Upper lobe of left lung (tissue), 6 donors: ENCODE results near the gene RASAL1. TPM values are rescaled to one million over a fixed set of nuclear protein-coding genes. Genes with fewer than 3 reads are reported as not detected.

ENCODE experiments used
- ATAC-seq, 2 donors: fragments of 200-7000 bp; cut with Tn5 transposase; one replicate each; pipeline ENCODE4 v1.9.1; 2022; ENCODE audit warnings: mild to moderate bottlenecking in 2 of 2, moderate library complexity in 2 of 2; ENCODE audit not compliant: low FRiP score in 2 of 2
- DNase-seq, 2 donors: peaks; one replicate each; pipeline ENCODE4 v3.0.0-alpha.2; 2019 to 2020
- H3K27ac ChIP-seq, 4 donors: fragments of 200-600 bp; sonication (generic); one replicate each; pipeline ENCODE4 v1.5.1; 2016 to 2019
- H3K27me3 ChIP-seq, 4 donors: fragments of 200-600 bp; sonication (generic); one replicate each; pipeline ENCODE4 v1.5.1; 2017 to 2019
- H3K36me3 ChIP-seq, 4 donors: fragments of 200-600 bp; sonication (generic); one replicate each; pipeline ENCODE4 v1.5.1; 2016 to 2019
- H3K4me1 ChIP-seq, 4 donors: fragments of 200-600 bp; sonication (generic); one replicate each; pipeline ENCODE4 v1.5.1; 2018 to 2019
- H3K4me3 ChIP-seq, 4 donors: fragments of 200-600 bp; sonication (generic); one replicate each; pipeline ENCODE4 v1.5.1; 2017 to 2019; ENCODE audit warnings: mild to moderate bottlenecking in 2 of 4, moderate library complexity in 1 of 4
- H3K9me3 ChIP-seq, 4 donors: fragments of 200-600 bp; sonication (generic); one replicate each; pipeline ENCODE4 v1.5.1; 2018 to 2019
- EP300 ChIP-seq, 4 donors: sonication (generic); formaldehyde crosslinking; IDR thresholded peaks; one replicate each; pipeline ENCODE4 v1.5.1; 2017; ENCODE audit warnings: antibody characterized with exemption in 4 of 4, control low read depth in 2 of 4
- POLR2A ChIP-seq, 4 donors: fragments of 450-650 bp; IDR thresholded peaks; one replicate each; pipeline ENCODE4 v1.5.1; 2016 to 2017; ENCODE audit warnings: antibody characterized with exemption in 4 of 4, mild to moderate bottlenecking in 2 of 4
- POLR2AphosphoS5 ChIP-seq, 2 donors: sonication (generic); formaldehyde crosslinking; IDR thresholded peaks; one replicate each; pipeline ENCODE4 v1.5.1; 2017; ENCODE audit warnings: antibody characterized with exemption in 2 of 2
- WGBS, 2 donors: methylation state at CpG; one replicate each; pipeline ENCODE4 v1.1.5; 2017 to 2018; 5-methylcytosine and 5-hydroxymethylcytosine counted together
- total RNA-seq, 6 donors: library from RNA; depleted of rRNA in 4 of 6; stranded (reverse); fragments of >200 nt in 4 of 6; gene quantifications; one replicate each; pipeline versions ENCODE4 v1.1.0 to v1.2.1, GENCODE V29; 2016 to 2021
- TF ChIP-seq, protein P1 (sequence below), 6 experiments: fragments of 450-650 bp in 4 of 6; fragments of 200-600 bp in 2 of 6; sonication (generic) in 2 of 6; IDR thresholded peaks; one replicate each; pipeline ENCODE4 v1.5.1; 2016 to 2019; ENCODE audit warnings: antibody characterized with exemption in 6 of 6
- donor health status: DM: no; HTN: no; CAD: no; lungs with moderate emphysema.
- donor health status: DM: no; HTN: yes; CAD: no; lungs with severe emphysema.

Gene RASAL1
- total RNA-seq, 6 donors from 2014 or later: 0.27 to 4.2 (median 0.60) TPM; not detected in 3

DNA sequence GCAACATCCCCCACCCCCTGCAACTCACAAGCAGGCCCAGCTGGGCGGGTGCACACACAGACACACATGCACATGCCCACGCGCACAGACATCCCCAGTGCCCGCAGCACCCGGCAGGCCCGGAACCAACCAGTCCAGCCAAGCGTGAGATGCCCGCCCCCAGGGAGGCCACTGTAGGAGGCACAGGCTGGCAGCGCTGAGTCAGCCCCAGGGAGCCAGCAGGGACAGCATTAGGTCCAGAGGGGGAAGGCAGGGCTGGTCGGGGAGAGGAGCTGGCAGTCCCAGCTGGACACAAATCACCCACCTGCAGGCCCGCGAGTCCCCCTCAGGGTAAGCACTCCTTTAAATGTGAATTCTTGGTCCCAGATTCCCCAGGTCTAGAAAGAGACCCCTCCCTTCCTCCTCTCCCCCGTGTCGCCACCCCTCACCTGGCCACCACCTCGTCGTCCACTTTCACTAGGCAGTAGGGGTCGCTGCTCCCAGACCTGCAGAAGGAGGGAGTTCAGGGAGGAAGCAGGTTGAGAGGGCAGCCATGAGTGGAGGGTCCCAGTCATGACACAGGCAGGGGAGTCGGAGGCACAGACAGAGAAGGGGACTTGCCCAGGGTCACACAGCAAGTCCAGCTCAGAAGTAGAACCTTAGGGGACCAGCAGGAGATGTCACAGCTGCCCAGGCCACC, 5.0 kb downstream of the RASAL1 start:
- Histone ChIP-seq H3K27me3 (peaks cover 0 to 5% (median 0%) of the 10 kb centered on the region in 4 donors), H3K27ac (no peak overlapping the region), H3K4me3 (no peak overlapping the region), H3K4me1 (peaks cover 0 to 6% (median 4%) of the 10 kb centered on the region in 4 donors), H3K36me3 (no peaks in the 10 kb centered on the region), H3K9me3 (no peaks in the 10 kb centered on the region)
- ATAC-seq (peak in 1 of 2 donors; percentile 12), DNase-seq (no peak)
- TF ChIP-seq POLR2A (IDR thresholded peaks at IDR 0.05): no peak
- TF ChIP-seq, protein P1, sequence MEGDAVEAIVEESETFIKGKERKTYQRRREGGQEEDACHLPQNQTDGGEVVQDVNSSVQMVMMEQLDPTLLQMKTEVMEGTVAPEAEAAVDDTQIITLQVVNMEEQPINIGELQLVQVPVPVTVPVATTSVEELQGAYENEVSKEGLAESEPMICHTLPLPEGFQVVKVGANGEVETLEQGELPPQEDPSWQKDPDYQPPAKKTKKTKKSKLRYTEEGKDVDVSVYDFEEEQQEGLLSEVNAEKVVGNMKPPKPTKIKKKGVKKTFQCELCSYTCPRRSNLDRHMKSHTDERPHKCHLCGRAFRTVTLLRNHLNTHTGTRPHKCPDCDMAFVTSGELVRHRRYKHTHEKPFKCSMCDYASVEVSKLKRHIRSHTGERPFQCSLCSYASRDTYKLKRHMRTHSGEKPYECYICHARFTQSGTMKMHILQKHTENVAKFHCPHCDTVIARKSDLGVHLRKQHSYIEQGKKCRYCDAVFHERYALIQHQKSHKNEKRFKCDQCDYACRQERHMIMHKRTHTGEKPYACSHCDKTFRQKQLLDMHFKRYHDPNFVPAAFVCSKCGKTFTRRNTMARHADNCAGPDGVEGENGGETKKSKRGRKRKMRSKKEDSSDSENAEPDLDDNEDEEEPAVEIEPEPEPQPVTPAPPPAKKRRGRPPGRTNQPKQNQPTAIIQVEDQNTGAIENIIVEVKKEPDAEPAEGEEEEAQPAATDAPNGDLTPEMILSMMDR (IDR thresholded peaks at IDR 0.05): no peak
- TF ChIP-seq POLR2AphosphoS5 (IDR thresholded peaks at IDR 0.05): no peak
- WGBS, 2 donors: 13 to 40% methylated on average over 1 to 12 of the region's 18 CpGs

DNA sequence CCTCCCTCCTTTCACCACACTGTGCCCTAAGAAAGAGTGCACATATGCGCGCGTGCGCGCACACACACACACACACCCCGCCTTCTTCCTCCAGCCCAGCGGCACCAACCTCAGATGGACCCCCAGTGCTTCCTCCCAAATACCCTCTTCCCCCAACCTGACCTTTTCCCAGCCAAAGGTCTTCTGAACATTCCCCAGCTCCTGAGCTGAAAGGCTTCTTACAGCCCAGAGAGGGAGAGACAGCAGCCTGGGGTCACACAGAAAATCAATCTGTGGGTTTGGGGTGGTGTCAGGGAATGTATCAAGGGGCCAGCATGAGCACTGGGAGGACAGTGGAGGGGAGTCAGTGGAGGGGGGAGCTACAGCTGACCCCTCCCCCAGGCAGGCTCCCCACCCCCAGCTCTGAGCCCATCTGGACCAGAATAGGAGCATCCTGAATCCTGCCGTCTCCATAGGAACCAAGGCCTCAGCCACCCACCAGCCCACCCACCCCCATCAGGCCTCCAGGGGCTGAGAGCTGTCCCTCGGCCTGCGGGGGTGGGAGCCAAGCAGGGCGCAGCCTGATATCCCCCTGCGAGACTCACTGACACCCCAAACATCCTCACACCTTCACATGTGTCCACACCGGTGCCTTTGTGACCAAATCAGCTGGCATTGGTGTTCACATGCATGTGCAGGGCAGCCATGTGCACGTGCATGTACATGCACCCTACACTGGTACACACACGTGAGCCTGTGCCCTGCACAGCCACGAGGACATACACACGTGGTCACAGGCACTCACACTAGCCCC, 5.7 kb downstream of the RASAL1 start:
- DNase-seq (peak in 1 of 2 donors; percentile 58), ATAC-seq (peak in 1 of 2 donors; percentile 3)

DNA sequence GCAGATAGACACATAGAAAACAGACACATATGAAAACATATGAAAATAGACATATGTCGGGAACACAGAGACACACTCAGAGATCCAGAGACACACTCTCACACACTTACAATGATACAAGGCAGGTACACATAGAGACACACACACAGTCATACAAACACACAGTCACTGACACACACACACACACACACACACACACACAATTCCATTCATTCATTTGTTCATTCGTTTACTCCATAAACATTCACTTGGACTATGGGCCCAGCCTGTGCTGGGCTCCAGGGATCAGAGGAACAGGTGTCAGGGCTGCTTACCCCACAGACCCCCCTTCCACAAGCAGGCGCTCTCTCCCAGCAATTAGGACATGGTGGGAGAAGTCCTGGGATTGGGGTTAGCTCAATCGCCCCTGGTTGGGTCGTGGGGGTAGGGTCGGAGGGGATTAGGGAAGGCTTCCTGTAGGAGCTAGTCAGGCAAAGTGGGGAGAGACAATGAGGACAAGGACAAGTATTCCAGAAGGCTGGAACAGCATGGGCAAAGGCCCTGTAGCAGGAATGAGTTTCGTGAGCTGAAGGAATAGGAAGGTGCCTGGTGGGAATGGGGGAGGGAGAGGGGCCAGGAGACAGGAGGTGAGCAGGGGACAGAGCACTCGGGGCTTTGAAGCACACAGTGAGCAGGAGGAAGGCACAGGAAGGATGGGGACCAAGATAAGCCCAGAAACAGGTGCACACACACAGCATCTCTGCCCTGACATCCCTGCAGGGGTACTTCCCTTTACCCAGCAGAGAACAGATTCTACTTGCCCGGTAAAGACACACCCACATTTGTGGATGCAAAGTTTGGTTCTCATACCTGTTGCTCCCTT, 6.5 kb downstream of the RASAL1 start:
- Histone ChIP-seq H3K27me3 (no peaks in the 10 kb centered on the region), H3K9me3 (no peaks in the 10 kb centered on the region), H3K4me1 (no peaks in the 10 kb centered on the region), H3K27ac (no peak overlapping the region), H3K36me3 (no peaks in the 10 kb centered on the region), H3K4me3 (no peak overlapping the region)
- ATAC-seq: no peak
- DNase-seq: no peak
- WGBS, 2 donors: 59 to 60% methylated on average over 9 of the region's 9 CpGs
- TF ChIP-seq EP300 (IDR thresholded peaks at IDR 0.05) (no peak), POLR2AphosphoS5 (IDR thresholded peaks at IDR 0.05) (no peak), POLR2A (IDR thresholded peaks at IDR 0.05) (no peak)
- TF ChIP-seq, protein P1 (IDR thresholded peaks at IDR 0.05): no peak

More for the DNA sequence above, 5.7 kb downstream of the RASAL1 start:
- Histone ChIP-seq H3K4me3 (no peak overlapping the region), H3K27me3 (no peaks in the 10 kb centered on the region), H3K36me3 (no peaks in the 10 kb centered on the region), H3K9me3 (no peaks in the 10 kb centered on the region), H3K27ac (no peak overlapping the region), H3K4me1 (no peaks in the 10 kb centered on the region)
- WGBS, 2 donors: 70 to 85% methylated on average over 7 to 14 of the region's 17 CpGs
- no peak for TF ChIP-seq POLR2A (IDR thresholded peaks at IDR 0.05)
- TF ChIP-seq EP300 (IDR thresholded peaks at IDR 0.05): no peak
- TF ChIP-seq POLR2AphosphoS5 (IDR thresholded peaks at IDR 0.05): no peak
- TF ChIP-seq, protein P1 (IDR thresholded peaks at IDR 0.05): no peak

DNA sequence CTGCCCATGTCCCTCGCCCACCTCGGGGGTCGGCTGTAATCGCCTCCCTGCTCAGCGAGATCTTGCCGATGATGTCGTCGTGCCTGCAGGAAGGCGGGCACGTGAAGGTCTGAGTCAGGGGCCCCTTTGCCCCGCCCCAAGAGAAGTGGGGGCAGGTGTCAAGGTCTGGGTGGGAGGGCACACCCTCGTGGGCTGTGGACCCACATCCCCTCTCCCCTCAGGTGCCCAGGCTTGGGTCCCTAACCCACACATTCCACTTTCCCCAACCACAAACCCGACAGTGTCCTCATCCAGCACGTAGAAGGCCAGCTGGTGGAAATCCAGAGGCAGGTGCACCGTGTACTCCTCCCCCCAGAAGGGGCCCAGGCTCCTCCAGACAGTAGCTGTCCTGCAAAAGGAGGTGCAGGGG, 7.8 kb downstream of the RASAL1 start:
- no peak for TF ChIP-seq EP300 (IDR thresholded peaks at IDR 0.05)
- TF ChIP-seq, protein P1 (IDR thresholded peaks at IDR 0.05): no peak
- no peak for TF ChIP-seq POLR2AphosphoS5 (IDR thresholded peaks at IDR 0.05)
- TF ChIP-seq POLR2A (IDR thresholded peaks at IDR 0.05): no peak
- Histone ChIP-seq H3K36me3 (no peaks in the 10 kb centered on the region), H3K27me3 (no peaks in the 10 kb centered on the region), H3K4me3 (no peak overlapping the region), H3K27ac (no peak overlapping the region), H3K4me1 (no peaks in the 10 kb centered on the region), H3K9me3 (peaks cover 0 to 8% (median 4%) of the 10 kb centered on the region in 4 donors)
- DNase-seq: no peak
- 25 to 35% methylated on average over 9 to 15 of the region's 15 CpGs for WGBS, 2 donors
- no peak for ATAC-seq
